ENCODE results near the gene FBXO15.

Gene FBXO15

DNA sequence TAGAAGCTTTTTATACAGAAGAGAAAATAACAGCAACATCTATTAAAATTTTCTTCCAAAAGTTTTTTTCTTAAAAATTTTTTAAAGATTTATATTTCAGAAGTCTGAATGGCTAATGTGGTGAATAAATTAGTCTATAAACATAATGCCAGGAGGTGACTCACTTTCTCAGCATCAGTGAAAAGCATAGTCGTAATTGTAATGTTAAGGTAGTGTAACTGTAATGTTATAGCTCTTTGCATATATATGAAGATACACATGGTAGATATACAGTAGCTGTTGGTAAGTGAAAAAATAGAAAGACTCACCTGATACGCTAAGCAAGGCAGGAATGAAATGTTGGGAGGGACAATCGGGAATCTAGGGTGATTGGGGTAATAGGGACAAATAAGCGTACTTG, 6.2 kb upstream of the FBXO15 start:
- DNase-seq (ENCODE audit: low read depth): no peak

DNA sequence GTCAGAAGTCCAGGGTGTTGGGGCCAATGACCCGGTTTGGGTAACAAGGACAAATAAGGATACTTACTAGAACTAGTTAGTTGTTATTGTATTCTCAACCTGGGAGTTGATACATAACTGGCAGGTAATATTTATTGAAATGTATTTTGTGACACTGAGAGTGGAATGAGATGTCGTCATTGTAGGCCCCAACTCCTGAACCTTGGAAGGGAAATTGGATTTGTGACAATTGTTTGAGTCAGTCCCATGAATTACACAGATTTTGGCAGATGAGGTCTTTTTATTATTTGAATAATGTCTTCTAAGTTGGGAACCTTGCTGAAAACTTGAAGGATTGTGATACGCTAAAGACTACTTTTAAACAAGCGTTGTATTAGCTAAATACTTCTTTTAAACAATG, 5.7 kb upstream of the FBXO15 start:
- DNase-seq (ENCODE audit: low read depth): no peak

DNA sequence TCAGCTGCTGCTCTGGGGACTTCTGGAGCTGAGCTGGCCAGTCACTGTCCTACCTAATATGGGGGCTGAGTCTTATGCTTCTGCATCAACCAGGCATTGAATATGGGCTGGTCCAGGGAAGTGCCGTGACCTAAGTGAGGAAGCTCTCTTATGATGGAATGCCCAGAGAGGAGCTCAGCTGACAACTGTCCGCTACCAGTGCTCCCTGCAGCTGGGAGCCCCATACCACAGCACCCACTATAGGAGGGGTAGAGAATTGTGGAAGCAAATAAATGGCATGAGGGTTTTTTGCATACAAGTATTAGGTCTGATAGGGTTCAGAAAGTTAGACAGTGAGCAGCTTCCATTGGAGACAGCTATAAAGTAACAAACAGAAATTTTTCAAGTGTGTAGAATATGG, 5.2 kb upstream of the FBXO15 start:
- no peak for DNase-seq (ENCODE audit: low read depth)

DNA sequence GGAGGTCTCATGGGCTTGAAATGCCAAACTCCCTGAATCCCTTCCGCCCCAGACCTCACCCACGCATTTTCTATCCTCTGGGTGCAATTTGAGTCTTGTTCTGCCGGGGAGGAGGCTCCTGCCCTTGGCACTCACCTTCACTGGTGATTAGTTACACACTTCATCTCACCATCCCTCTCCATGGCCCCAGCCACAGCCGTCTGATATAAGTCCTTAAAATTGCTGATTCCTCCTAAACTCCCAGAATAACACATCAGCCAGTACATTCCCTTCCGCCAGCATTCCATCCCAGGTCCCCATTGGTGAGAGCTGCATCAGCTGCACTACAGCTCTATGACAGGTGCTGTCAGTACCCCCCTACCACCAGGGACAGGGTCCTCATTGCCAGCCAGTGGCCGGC, 4.6 kb upstream of the FBXO15 start:
- no peak for DNase-seq (ENCODE audit: low read depth)

DNA sequence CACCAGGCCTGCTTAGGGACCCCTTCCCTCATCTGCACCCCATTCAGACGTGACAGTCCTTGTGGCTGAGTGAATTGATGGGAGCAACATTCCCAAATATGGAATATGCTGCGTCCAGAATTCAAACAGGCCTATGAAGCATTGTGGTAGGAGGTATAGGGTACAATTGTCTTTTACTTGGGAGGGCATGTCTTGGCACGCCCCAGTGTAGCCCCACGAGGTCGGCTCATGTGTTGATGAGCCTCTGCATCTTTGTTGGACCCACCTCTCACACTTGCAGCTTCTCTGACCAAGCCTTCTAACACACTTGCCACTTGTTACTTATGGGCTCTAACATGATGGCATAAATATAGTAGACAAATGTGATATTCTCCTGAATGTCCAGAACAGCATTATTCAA, 2.2 kb upstream of the FBXO15 start:
- no peak for DNase-seq (ENCODE audit: low read depth)

DNA sequence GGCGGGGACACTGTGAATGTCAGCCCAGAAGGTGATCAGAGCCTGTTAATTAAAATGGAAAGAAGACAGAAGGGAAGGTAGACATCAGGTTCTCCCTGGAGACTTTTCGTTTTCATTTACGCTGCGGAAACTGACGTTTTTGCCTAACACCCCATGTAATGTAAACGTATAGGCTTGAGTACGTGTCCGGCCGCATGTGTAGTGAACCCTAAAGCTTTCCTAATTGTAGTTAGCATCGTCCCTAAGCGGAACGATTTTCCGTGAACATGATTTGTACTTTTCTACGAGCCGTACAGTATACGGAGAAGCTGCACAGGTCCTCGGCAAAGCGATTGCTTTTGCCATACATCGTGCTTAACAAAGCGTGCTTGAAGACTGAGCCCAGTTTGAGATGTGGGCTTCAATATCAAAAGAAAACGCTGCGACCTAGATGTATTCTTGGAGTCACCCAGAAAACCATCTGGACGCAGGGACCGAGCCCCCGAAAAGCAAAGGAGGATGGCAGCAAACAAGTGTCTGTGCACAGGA, 973 bp upstream of the FBXO15 start:
- DNase-seq (ENCODE audit: low read depth): no peak

DNA sequence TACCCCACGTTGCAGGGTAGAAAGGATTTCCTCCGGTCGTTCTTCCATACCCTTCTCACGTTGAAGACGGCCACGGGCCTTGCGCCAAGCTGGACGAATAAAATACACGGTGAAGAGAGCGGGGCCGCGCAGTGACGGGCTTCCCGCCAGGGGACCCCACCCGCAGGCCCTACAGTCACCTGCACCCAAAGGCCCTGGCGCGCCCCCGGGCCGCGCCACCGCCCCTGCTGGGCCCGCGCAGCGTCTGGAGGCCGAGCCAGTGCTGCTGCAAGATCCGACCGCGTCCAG, 199 bp downstream of the FBXO15 start:
- no peak for DNase-seq (ENCODE audit: low read depth)

DNA sequence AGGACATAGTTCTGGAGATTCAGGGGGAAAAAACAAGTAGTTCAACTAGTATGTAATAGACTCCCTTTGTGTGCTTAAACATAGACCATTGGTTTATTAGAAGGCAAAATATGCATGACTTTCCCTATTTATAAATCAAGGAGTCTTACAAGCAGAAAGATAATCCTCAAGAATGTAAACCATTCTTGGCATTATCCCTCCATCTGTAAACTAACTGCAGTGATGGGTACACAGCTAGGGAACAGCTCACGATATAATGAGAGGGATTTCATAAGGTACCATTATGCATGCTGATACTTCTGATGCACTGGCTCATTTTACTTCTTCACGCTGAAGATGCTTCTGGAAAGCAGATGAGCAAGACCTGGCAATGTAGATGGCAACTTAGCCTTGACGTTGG, 878 bp downstream of the FBXO15 start:
- DNase-seq (ENCODE audit: low read depth): no peak

DNA sequence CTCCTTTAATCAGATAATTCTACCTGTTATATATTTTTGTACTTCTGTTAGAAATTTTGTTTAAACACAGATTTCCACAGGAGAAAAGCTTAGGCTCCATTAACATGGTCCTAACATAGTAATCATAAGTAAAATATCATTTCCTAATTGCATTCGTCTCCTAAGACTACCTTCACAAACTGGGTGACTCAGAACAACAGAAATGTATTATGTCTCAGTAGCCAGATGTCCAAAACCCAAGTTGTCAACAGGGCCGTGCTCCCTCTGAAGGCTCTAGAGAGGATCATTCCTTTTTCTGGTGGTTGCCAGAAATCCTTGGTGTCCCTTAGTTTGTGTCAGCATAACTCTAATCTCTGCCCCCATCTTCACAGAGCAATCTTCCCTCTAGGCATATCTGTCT, 5.4 kb downstream of the FBXO15 start:
- DNase-seq (ENCODE audit: low read depth): no peak

DNA sequence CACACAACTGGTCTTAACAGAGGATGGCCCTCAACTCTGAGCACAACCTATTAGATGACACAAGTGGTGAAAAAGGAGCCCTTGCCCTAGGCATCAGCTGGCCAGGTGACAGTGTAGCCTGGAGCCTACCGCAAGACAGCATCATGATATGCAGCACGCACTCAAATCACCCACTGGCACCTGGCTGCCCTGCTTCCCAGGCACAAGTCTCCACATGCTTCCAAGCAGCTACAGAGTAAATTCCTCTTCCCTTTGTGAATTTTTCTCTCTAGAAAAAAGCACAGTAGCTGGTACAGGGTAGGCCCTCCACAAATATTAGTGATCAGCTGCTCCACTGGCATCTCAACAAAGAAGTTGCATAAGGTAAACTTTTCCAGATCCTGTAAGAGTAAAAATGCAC, 6.0 kb downstream of the FBXO15 start:
- DNase-seq (ENCODE audit: low read depth): no peak

DNA sequence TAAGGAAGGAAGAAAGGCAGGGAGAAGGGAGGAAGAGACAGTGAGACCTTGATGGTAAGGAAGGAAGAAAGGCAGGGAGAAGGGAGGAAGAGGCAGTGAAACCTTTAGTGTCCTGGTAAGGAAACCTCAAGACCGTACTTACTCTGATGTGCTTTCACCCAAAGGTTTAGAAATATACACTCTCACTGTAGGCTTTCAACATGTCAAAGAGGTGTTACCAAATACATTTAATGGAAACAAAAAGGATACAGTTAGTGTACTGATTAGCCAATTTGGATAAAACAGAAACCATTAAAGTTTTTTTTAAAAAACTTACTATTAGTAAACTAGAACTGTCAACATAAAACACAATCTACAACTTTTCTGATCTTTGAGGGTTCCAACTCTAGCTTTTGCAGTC, 7.1 kb downstream of the FBXO15 start:
- no peak for DNase-seq (ENCODE audit: low read depth)

DNA sequence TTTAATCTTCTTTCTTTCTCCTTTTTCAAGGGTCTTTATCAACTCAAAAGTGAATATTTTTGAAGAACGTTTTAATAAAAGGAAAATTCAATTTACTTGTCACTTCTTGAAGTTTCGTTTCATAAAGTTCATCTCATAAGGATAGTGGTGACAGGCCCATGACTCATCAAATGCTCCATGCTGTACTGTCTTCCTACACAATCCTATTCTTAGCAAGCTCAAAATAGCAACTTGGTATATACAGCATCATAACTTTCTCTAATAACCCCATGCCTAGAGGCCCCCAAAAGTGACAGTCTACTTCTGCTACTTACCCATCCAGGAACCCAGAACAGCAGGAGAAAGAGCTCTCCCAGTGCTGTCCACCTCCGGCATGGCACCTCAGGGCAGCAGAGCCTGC, 7.7 kb downstream of the FBXO15 start:
- DNase-seq (ENCODE audit: low read depth): no peak

DNA sequence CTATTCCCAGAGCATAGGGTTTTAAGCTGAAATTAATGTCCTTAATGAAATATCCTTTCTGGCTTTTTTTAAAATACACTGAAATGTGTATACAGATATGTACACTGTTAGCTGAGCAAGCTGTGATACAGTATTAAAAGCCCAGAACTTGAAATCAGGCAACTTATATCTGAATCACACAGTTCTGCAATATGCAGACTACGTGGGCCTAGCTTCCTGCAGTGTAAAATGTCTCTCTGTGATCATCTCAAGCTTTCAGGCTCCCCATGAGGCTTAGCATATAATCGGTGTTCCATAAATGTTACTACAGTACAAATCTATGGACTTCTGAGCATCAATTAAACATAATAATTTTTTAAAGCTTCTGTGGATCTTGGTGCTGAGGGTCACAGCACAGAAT, 8.2 kb downstream of the FBXO15 start:
- DNase-seq (ENCODE audit: low read depth): no peak

DNA sequence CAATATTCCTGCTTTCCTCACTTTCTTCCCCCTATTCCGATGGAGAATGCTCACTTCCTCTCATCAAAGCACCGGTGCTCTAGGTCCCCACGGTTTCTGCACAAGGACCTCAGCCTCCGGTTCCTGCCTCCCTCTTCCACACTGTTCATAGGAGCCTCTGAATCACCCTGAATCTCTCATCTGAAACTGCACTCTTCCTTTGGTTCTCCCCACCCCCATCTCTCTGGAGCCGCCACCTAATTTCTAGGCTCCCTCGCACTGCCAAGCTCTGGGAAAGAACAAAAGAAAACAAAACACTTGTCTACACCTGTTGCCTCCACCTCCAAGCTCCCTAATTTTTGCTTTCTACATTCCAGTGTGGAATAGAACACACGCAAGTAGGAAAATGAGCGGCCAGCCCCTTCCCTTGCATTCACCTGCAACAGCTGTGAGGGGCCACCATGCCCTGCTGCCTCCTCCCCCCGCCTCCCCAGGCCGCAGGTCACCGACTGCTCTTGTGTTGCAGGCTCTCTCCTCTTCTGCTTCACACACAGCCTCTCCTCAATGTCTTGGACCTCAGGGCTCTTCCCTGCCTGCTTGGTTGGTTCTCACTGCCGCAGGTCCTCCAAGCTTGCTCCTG, 9.6 kb downstream of the FBXO15 start:
- DNase-seq (ENCODE audit: low read depth): no peak

DNA sequence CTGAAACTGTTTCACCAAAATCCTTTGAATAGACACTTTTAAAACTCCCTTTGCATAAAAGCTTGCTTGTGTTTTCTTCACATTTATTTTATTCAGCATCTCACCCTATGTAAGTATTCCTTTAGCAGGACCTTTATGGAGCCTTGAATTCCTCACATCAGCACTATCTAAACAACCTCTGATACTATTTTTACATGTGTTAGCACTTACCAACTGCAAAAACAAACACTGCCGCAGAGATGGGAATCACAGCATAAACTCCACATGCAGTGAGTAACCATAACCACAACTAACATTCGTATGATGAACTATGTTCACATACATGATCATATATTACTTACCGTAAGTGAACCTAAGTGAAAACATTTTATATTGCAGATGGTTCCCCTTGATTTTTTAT, 15.4 kb downstream of the FBXO15 start:
- DNase-seq (ENCODE audit: low read depth): no peak

DNA sequence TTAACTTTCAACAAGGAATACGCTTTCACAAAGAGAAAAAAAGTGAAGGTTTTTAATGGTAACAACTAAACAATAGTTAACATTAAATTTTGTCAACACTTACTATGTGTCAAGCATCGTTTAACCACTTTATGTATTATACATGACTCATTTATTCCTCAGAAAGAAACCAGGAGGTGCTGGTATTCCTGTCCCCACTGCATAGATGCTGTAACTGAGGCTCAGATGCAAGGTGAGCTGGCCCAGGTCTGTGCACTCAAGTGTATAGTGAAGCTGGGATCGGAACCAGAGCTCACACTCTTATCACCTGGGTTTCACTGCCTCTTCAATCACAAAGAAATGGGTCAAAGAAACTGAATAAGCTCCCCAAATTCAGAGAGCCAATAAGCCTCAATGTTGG, 16.5 kb downstream of the FBXO15 start:
- DNase-seq (ENCODE audit: low read depth): no peak

DNA sequence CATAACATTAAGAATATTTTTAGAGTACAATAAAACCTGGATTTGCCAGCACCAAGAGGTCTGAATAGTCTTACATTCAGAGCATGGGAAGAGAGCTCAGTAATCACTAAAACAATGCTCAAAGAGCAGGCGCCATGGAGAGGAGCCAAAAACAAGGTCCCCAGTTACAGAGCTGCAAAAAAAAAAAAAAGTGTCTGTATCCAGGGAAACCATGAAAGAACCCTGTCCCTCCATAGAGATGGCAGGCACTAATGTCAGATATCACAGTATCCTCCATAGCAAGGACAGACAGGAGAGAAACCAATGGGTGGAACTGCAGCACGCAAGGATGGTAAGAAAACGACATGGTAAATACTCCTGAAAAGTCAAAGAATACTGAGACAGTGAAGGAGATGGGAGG, 19.5 kb downstream of the FBXO15 start:
- DNase-seq (ENCODE audit: low read depth): no peak

DNA sequence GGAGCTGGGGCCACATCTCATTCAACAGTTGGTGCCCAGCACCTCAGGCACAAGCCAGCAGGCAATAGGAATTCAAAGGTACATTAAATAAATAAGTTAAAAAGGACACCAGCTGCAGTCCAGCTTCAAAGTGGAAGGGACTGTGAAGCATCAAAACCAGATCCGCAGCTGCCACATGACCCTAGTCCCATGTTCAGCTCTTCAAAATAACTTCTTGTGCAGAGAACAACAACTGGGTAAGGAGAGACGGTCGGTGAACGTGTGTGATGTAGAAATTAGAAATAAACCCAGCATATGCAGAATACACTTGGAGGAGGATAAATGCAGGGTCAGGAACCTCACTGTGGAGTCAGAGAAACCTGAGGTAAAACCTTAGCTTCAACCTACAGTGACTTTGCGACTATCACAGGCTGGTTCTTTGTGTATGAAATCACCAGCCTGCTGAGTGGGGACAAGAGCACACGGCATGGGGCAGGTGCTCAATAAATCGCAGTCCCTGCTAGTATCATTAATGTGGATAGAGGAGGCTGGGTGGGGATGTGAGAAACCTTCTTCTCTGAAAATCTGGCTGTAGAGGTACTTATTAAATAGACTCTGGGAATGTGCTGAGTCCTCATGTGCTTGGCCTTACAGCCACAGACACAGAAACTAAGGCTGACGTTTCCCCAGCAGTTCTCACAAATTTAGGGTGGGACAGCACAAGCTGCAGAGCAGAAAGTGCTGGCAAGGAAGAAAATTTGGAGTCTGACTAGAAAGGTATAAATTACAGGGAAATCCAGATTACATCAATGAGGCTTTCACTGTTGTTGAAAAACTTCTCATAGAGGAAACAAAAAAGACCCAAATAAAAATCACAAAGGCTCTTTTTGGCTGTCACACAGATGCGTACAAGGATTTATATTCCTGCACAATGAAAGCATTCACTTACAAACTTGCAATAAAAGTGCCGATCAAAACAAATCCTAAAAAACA, 20.7 kb downstream of the FBXO15 start:
- DNase-seq (ENCODE audit: low read depth): no peak

DNA sequence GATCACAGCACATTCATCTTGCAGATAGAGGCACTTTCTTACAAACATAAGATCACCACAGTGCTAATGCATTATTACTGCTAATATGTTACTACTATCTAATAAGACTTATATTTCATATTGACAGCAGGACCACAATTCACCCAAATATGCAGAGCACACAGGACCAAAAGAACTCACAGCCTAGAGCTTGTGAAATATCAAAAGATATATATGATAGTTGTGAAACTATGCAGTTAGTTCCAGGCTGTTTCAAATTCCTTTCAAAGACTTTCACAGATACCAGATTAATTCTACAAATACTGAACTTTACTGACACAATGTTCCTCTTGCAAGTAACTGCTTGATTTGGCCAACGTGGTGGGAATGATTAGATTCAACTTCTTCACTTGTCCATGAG, 23.0 kb downstream of the FBXO15 start:
- DNase-seq (ENCODE audit: low read depth): no peak

DNA sequence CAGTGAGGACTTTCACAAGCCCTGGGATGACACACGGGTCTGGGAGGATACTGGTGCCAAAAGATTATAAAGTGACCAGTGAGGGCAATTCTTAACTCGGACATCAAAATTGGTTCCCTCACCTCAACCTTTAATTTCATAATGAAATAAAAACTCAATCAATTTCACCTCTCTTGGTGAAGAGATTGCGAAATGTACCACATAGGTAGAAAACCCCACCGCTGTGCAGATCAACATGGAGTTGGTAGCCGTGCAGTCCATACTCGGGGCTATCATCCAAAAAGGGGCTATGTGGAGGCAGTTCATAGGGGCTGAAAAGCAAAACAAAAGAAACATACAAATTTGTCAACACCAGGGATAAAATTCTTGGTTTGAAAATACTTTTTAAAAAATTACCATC, 24.4 kb downstream of the FBXO15 start:
- DNase-seq (ENCODE audit: low read depth): no peak

DNA sequence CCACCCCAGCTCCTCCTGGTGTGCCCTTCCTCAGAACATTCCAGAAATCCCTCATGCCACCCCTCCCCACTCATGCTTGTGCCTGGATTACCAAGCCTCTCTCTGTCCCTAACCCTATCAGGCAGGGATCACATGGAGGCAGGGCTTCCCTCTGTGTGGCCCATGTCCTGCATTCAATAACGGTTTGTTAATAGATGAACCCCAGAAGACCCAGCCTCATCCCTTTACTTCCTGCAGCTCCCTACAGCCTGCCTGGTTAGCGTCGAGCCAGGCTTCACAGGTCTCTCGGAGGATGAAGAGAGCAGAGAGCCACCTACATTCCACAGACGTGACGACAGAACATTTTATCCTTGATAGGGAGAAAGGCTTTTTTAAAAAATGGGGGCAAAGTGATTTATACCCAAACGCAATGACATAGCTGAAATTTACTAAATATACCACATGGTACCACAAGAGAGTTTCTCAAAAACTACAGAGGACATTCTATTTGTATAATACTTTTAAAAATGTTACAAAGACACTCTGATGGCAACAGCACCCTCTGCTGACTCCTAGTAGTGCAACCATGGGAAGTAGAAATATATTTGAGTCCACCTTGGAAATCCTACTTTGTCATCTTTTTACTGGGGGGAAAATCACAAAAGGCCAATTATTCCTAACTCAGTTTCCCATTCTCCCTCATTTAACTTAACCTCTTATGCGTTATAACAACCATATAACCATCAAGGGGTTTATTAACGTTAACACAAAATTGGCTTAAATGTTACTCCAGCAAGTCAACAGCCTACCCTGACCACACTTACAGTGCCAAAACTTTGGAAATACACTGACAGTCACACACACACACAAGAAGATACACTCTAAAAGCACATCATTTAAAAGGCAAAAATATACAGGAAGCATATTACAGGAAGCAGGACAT, 30.7 kb downstream of the FBXO15 start:
- DNase-seq (ENCODE audit: low read depth): no peak

DNA sequence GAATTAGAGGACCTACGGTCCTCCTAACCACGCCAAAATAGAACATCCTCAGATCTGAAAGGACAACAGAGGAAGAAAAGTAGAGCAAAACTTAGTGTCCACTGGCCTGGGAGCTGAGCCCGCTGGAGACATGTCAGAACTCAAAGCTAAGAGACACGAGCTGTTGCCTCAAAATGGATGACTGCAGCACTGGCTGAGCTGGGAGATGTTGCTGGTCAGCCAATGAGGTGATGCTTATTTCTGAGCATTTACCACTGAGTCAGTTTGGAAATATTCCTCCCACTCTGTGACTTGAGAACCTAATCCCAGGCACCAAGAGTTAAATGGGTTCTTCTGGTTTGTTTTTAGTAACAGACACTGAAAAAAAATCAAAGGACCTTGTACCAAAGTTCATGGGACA, 32.6 kb downstream of the FBXO15 start:
- DNase-seq (ENCODE audit: low read depth): no peak

DNA sequence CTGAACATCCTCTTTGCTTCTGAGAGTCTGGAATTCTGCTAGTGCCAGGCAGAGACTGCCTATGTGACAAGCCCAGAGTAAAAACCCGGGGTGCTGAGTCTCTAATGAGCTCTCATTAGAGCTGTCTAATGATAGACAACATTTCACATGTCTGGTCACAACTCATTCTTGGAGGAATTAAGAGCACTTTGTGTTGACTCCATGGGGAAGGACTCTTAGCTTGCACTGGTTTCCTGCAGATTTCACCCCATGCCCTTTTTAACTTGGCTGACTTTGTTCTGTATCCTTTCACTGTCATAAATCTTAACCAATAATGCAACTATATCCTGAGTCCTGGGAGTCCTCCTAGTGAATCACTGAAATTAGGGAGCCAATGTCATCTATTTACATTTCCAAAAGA, 33.5 kb downstream of the FBXO15 start:
- no peak for DNase-seq (ENCODE audit: low read depth)

All from stimulated activated CD8-positive, alpha-beta memory T cell treated with anti-CD3 and anti-CD28 coated beads, Interleukin-4, amount 100 ng/mL, for 24 hours (primary cell).